ENCODE data around the gene TMEM97.

Gene TMEM97

GRCh38 chr17:28370744-28371103 lies 51.7 kb downstream of the TMEM97 start (continued):
- TF ChIP-seq ZNF518A (tag by site-specific recombination; conservative IDR thresholded peaks at IDR 0.05; ENCODE audit: low read depth) (no peak), ZNF670 (tag by site-specific recombination; IDR thresholded peaks at IDR 0.05; ENCODE audit: low read depth) (no peak), GLIS2 (tag by site-specific recombination; IDR thresholded peaks at IDR 0.05) (no peak), BCL11A (tag by site-specific recombination; IDR thresholded peaks at IDR 0.05; ENCODE audit: low read depth) (no peak)

- ChIA-PET POLR2A (interaction anchor here (0.5 to 7.1 kb wide), 7 partner anchors 9 to 36 kb away, joined by 3 to 66 read pairs (median 6); partner anchors contain the start of genes IFT20, POLDIP2, SLC46A1 and TNFAIP1), CTCF (interaction anchor here (1.5 kb wide), 1 partner anchor 46 kb away, joined by 11 read pairs; no protein-coding TSS in a partner anchor)
- H3K4me3 ChIP-seq (ENCODE audit: low read depth, low read length): peak within 1 kb of the TSS; percentile 50
- H3K27ac ChIP-seq (ENCODE audit: extremely low read depth, low read depth, low read length): peak within 1 kb of the TSS; percentile 87
- H3K4me1 ChIP-seq (ENCODE audit: control insufficient read depth, insufficient read depth, low read length): peaks cover 13% of the 10 kb centered on the region
- H3K9me3 ChIP-seq (ENCODE audit: control insufficient read depth, insufficient read depth, low read depth, low read length): no peaks in the 10 kb centered on the region
- no peaks in the 10 kb centered on the region; a peak in 1 of 3 replicates for H3K36me3 ChIP-seq (ENCODE audit: control insufficient read depth in 2 of 2, insufficient read depth in 1 of 2, low read length in 2 of 2)
- TF ChIP-seq ZNF394 (tag by site-specific recombination; IDR thresholded peaks at IDR 0.05; ENCODE audit: borderline replicate concordance) (peak; percentile 73; the same call in 1 of the 2 replicates), ZNF121 (tag by site-specific recombination; IDR thresholded peaks at IDR 0.05) (no peak), ZNF391 (tag by site-specific recombination; IDR thresholded peaks at IDR 0.05; ENCODE audit: borderline replicate concordance, low read depth) (0 out of 2 replicates have a peak, but pooled peaks have one; percentile 50), ZNF792 (tag by site-specific recombination; IDR thresholded peaks at IDR 0.05) (no peak), MYNN (tag by site-specific recombination; IDR thresholded peaks at IDR 0.05; ENCODE audit: borderline replicate concordance) (0 out of 2 replicates have a peak, but pooled peaks have one; percentile 28), REST (tag by site-specific recombination; IDR thresholded peaks at IDR 0.05) (peak; percentile 54; the same call in 1 of the 2 replicates), ZNF311 (tag by site-specific recombination; IDR thresholded peaks at IDR 0.05; ENCODE audit: borderline replicate concordance) (no peak), KLF10 (tag by site-specific recombination; IDR thresholded peaks at IDR 0.05) (peak; percentile 90), SALL2 (tag by site-specific recombination; IDR thresholded peaks at IDR 0.05; ENCODE audit: borderline replicate concordance) (no peak), SP2 (tag by site-specific recombination; IDR thresholded peaks at IDR 0.05) (peak; percentile 84), ZNF514 (tag by site-specific recombination; IDR thresholded peaks at IDR 0.05) (no peak), BCL11A (tag by site-specific recombination; IDR thresholded peaks at IDR 0.05; ENCODE audit: low read depth) (no peak), ZNF747 (tag by site-specific recombination; IDR thresholded peaks at IDR 0.05) (no peak), ZSCAN30 (tag by site-specific recombination; IDR thresholded peaks at IDR 0.05) (0 out of 2 replicates have a peak, but pooled peaks have one; percentile 48), ZNF677 (tag by site-specific recombination; IDR thresholded peaks at IDR 0.05) (no peak), TRIM28 (IDR thresholded peaks at IDR 0.05; ENCODE audit: borderline replicate concordance, low read length) (no peak), ZNF76 (tag by site-specific recombination; IDR thresholded peaks at IDR 0.05; ENCODE audit: borderline replicate concordance, low read depth) (peak; percentile 82), ZNF155 (tag by site-specific recombination; IDR thresholded peaks at IDR 0.05) (no peak), FEZF1 (tag by site-specific recombination; IDR thresholded peaks at IDR 0.05) (no peak)
- TF ChIP-seq, protein P1, sequence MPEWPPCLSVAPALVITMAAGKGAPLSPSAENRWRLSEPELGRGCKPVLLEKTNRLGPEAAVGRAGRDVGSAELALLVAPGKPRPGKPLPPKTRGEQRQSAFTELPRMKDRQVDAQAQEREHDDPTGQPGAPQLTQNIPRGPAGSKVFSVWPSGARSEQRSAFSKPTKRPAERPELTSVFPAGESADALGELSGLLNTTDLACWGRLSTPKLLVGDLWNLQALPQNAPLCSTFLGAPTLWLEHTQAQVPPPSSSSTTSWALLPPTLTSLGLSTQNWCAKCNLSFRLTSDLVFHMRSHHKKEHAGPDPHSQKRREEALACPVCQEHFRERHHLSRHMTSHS (tag by site-specific recombination; IDR thresholded peaks at IDR 0.05): no peak
- TF ChIP-seq, protein P2, sequence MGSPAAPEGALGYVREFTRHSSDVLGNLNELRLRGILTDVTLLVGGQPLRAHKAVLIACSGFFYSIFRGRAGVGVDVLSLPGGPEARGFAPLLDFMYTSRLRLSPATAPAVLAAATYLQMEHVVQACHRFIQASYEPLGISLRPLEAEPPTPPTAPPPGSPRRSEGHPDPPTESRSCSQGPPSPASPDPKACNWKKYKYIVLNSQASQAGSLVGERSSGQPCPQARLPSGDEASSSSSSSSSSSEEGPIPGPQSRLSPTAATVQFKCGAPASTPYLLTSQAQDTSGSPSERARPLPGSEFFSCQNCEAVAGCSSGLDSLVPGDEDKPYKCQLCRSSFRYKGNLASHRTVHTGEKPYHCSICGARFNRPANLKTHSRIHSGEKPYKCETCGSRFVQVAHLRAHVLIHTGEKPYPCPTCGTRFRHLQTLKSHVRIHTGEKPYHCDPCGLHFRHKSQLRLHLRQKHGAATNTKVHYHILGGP (tag by site-specific recombination; IDR thresholded peaks at IDR 0.05): no peak
Observed at GRCh38 chr17:28371245-28372202, 52.5 kb downstream of the TMEM97 start, which contains the start of gene SARM1. TSS of gene SARM1 (plus strand) at chr17:28371694. CDS start at chr17:28372033, 339 bp downstream.
